HG03064 (cell line): ENCODE measurements around the gene ADCK2.
A peak's percentile ranks its signal among the peaks of the same experiment; 100 is the strongest.
"Not testable (repeated sequence)": the region's sequence is repeated elsewhere in the genome, so short reads cannot be mapped to it uniquely, and the experiment has no call there.

Experiments
- ATAC-seq: cut with Tn5 transposase; IDR thresholded peaks from one replicate; pipeline ENCODE4 v1.9.1; 2021; ENCODE audit warnings: low read depth; ENCODE audit not compliant: unreplicated experiment

Gene ADCK2

DNA sequence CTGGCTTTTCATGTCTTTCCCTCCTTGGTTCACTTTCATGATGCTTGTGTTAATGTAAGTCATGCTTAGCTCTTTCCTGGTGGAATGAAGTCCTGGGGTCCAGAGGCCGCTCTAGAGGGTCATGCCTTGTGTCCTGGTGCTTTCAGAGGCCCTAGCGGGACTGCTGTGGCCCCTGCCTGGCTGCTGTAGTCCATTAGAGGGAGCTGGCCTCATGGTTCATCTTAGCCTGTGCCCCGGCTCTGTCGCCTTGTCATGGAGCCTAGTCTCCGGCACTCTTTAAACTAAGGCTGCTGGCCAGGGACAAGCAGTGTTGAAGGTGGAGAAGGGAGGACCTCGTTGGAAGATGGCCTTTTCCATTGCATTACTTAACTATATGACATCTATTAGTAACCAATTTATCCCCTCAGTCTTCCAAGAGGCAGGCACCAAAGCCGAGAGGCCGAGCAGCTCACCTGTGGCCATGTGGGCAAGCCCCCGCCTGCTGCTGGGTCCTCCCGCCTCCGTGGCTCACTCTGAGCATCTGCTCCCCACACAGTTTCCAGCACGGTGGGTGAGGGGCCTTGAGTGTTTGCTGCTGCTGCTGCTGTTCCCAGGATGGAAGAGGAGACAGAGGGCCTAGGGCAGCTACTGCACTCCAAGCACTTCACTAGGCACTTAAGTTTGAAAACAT is 18.8 kb downstream of the ADCK2 start:
- ATAC-seq, result no peak

DNA sequence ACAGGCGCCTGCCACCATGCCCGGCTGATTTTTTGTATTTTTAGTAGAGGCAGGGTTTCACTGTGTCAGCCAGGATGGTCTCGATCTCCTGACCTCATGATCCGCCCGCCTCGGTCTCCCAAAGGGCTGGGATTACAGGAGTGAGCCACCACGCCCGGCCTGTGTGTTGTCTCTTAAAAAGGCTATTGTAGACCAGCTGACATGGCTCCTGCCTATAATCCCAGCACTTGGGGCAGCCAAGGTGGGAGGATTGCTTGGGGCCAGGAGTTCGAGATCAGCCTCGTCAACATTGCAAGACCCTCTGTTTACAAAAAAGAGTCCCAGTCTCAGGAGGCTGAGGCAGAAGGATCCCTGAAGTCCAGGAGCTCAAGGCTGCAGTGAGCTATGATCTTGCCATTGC is 21.1 kb downstream of the ADCK2 start:
- ATAC-seq, result not testable (repeated sequence)

DNA sequence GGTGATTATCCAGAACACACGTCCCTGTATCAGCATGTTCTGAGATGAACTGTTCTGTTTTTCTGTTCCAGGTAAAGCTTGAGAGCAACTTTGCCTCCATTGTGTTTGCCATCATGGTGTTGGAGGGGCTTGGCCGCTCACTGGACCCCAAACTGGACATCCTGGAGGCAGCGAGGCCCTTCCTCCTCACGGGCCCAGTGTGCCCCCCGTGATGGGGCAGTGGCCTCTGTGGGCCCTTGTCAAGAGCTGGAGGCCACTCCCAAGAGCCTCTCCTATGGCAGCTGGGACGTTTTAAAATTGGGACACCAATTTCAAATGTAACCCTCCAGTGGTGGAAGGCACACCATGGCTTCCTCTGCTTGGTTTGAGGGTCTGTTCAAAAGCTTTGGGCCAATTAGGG is 21.8 kb downstream of the ADCK2 start:
- ATAC-seq, result no peak

DNA sequence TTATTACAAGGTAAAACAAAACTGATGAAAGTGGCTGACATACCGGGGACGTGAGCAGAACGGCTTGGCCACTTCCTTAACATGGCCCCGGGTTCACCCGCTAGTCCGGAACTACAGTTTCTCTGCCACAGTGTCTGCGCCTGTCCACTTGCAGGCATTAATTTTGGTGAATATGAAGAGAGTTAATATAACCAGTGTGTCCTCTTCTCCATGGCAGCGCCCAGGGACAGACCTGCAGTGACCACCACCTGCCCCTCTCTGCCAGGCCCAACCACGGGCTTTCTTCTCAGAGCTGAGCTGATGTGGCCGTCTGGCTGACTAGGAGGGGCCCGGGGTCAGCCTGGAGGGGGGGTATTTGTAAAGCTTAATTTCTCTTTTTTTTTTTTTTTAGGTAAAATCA is 22.6 kb downstream of the ADCK2 start:
- no peak for ATAC-seq

DNA sequence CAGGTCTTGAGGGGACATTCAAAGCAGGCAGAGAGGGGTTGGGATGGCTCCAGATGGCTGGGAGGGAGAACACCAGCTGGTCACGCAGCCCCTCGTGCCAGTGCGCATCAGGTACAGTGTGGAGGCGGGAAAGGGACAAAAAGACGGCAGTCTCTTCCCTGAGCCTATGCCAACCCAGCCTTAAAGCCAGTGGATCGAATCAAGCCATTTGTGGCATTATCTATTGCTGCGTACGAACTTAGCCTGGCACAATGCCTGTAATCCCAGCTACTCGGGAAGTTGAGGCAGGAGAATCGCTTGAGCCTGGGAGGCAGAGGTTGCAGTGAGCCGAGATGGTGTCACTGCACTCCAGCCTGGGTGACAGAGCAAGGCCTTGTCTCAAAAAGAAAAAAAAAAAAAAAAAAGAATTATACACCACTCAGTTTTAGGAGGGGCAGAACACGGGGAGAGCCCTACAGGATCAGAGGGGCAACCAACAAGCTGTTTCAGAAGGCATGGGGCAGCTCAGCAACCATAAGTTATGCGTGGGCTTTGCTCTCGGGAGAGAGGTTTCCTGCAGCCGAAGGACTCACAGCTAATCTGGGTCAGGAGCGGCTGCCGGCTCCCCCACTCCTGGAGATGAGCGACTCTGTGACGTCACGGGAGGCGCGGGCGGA is 23.4 kb downstream of the ADCK2 start:
- no peak for ATAC-seq

DNA sequence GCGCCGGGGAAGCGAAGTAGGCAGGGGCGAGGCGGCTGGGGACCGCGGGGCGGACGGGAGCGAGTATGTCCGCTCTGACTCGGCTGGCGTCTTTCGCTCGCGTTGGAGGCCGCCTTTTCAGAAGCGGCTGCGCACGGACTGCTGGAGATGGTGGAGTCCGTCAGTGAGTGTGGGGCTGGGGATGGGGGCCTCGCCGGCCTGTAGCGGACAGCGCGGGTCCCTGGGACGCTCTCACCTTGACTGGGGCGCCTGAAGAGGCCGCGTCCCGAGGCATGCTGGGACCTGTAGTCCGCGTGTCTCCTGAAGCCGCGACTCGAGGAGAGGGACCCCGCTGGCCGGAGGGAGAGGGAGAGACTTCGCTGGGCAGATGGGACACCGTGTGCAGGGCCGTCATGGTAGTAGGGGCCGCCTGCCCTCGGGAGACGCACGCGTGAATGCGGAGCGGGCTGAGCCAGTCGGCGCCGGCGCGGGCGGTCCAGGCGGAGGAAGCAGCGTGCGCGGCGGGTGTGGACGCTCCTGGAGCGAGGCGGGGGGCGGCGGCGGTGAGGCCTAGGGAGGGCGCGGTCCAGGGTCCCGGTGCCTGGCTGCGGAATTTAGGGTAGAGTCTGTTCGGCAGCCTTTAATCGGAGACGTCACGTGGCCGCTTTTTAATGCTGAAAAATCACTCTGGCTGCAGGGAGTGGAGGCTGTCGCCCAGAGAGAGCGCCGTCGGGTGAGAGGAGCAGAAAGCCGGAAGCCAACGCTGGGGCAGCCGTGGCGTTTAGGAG is 24.1 kb downstream of the ADCK2 start, which contains the start of gene NDUFB2:
NDUFB2 (plus strand) TSS at position 29 of the 767 bp plus-strand sequence; CDS start at position 66, 37 bp downstream.
- ATAC-seq, result peak; percentile 96

DNA sequence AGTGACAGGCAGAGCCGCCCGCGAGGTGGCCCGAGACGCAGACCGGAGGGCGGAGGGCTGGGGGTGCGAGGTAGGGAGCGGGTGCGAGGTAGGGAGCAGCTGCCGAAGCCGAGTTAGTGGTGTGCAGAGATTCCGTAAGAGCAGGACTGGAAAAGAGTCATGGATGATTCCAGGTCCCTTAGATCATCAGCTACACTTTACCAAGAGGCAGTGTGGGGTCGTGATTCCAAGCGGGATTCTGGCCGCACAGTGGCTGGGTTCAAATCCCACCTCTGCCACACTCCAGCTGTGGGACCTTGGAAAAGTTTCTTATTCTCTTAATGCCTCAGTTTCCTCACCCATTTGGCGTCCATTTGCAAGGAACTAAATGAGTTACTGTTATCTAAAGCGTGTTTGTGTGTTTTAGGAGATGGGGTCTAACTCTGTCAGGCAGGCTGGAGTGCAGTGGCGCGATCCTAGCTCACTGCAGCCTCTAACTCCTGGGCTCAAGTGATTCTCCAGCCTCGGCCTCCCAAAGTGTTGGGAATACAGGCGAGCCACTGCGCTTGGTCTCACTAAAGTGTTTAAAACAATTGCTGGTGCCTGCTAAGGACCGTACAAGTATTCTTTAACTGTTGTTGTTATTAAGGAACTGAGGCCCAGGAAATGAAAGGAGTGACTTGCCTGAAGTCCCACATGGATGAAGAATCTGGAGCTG is 24.9 kb downstream of the ADCK2 start:
- no peak for ATAC-seq

DNA sequence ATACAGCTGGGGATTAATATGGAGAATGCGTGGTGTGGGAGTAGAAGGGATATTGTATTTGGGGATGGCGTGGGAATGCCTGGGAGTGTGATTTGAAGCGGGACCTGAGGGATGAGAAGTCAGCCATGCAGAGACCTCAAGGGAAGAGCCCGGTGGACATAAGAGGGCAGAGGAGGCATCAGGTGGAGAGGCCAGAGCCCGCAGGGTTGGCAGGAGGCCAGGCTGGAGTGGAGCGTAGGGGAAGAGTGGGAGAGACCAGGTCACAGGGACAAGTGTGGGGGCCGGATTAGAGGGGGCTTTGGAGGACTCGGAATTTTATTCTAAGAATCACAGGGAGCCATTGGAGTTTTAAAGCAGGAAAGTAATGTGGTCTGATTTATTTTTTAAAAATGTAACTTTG is 25.7 kb downstream of the ADCK2 start:
- ATAC-seq, result no peak

DNA sequence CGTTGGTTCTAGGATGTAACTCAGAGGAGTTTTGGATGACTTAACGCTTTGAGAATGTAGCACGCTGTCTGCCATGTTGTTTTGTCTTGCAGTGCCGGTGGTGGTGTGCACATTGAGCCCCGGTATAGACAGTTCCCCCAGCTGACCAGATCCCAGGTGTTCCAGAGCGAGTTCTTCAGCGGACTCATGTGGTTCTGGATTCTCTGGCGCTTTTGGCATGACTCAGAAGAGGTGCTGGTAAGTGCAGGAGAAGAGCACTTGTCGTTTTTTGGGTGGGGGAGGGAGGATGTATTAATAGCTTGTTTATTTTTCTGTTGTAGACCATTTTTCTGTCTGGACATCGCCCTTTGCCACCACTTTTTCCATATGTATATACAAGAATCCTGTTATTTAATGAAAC is 30.0 kb downstream of the ADCK2 start:
- ATAC-seq, result no peak

DNA sequence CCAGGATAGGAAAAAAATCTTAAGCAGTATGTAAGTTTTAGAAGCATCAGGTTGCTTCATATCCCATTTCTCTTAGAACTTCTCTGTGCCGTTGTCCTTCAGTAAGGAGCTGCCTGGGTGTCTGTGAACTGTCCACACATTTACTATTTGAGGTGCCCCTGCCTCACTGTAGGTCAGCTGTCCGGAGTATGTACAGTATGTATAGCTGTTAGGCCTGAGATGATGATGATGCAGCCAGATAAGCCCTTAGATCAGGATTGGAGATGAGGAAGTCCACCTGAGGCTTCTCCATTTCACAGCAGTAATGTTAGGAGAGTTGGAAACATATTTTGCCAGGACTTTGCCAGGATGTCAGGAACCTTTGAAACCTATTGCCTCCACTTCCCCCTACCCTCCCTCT is 31.5 kb downstream of the ADCK2 start:
- no peak for ATAC-seq

DNA sequence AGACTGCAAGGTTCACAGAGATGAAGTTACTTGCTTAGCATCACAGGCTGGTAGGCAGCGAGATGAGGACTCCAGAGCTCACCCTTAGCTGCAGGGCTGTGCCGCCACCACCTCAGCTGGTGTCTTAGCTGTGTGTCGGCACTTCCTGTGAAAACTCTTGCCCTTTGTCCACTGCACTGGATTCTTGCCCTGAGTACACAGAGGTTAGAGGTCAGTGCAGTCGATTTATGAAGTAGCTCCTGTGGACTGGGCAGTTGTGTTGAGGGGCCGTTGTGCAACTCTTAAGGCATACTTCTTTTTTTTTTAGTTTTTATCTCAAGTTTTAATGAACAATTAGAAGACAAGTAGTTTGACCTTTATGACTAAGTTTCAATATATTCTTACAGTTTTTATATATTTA is 34.4 kb downstream of the ADCK2 start:
- ATAC-seq, result no peak

DNA sequence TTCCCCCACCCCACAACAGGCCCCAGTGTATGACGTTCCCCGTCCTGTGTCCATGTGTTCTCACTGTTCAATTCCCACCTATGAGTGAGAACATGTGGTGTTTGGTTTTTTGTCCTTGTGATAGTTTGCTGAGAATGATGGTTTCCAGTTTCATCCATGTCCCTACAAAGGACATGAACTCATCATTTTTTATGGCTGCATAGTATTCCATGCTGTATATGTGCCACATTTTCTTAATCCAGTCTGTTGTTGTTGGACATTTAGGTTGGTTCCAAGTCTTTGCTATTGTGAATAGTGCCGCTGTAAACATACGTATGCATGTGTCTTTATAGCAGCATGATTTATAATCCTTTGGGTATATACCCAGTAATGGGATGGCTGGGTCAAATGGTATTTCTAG is 36.0 kb downstream of the ADCK2 start:
- not testable (repeated sequence) for ATAC-seq

DNA sequence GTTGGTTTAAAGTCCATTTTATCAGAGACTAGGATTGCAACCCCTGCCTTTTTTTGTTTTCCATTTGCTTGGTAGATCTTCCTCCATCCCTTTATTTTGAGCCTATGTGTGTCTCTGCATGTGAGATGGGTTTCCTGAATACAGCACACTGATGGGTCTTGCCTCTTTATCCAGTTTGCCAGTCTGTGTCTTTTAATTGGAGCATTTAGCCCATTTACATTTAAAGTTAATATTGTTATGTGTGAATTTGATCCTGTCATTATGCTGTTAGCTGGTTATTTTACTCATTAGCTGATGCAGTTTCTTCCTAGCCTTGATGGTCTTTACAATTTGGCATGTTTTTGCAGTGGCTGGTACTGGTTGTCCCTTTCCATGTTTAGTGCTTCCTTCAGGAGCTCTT is 39.6 kb downstream of the ADCK2 start:
- ATAC-seq, result not testable (repeated sequence)

DNA sequence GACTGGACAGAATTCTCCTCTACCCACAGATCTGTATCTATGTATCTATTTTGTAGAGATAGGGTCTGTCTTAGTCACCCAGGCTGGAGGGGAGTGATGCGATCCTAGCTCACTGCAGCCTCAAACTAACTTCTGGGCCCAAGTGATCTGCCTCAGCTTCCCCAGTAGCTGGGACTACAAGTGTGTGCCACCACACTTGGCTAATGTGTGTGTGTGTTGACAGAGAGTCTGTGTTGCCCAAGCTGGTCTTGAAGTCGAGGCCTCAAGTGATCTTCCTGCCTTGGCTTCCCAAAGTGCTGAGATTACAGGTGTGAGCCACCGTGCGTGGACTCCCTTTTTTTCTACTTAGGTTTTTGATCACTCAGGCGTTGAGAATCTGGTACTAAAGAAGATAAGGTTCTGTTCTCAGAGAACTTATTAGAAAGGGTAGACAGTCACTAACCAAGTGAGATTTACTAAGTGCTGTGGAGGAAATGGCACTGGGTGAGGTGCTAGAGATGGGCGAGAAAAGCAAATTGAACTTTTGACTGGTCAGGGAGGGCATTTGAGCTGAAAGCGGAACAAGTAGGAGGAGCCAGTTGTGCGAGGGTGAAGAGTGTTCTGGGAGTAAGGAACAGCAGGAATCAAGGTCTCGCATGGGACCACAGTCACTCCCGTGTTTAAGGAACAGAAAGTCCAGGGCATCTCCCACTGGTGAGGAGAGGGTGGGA is 41.7 kb downstream of the ADCK2 start:
- ATAC-seq, result no peak

DNA sequence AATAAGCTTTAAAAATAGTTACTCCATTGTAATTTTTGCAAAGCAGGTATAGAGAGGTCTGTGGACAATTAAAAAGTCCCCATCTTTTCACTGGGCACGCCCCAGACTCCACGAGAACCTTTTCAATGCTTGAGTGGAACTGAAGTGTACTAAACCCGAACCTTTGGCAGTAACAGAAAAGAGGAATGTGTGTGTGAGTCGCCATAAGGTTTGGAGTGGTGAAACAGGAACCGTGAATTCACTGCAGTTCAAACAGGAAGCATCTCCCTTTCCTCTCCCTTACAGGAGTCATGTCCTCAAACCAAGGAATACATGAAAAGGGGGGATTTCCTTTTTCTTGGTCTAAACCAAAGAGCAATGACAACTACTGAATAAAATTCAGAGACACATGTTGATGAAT is 47.0 kb downstream of the ADCK2 start:
- no peak for ATAC-seq

DNA sequence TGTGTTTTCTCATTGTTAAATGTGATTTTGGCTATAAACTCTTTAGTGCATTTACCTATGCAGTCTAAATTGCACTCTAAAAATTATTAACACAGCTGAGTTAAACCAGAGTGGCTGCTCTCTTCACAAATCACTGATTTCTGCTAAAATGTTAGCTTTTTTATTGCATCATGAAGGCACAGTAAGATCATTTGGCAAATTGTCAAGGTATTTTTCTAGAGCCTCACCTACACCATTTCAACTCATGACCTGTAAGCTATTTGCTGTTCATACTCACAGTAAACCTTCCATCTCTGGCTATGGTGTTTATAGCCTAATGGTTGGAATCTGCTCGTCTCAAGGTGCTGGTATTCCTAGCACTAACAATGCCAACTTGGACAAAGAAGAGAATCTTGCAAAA is 49.5 kb downstream of the ADCK2 start:
- ATAC-seq, result no peak

DNA sequence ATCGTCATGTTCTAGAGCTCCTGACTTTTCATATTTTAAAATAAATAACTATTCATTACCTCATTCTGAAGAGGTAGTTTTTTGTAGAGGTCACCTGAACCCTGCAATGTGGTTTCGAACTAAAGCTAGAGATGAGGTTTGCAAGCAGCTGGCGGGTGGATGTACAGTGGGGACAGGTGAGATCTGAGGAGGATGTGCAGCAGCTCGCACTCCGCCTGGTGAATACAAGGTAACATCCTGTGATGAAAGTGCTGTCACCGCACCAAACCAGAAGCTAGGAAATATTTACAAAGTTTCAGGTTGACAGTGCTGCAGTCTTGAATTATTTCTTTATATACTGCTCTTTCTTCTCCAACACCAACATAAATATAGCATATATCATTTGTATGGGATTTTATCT is 50.3 kb downstream of the ADCK2 start:
- no peak for ATAC-seq

DNA sequence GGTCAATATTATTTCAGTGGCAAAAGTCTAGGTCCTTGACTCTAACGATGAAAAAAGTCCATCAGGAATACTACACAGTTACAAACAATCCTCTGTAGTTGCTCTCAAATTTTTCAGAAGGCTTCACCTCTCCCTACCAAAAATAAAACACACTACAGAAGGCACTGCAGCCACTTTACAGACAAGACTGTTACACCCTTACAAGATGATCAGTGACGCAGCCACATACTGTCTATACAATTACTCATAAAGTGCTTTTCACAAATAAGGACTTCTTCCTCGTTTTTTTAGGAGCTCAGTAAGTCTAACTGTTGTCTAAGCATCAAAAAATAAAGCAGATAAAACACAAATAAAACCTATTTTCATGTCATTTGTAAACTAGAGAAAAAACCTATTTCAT is 50.8 kb downstream of the ADCK2 start:
- ATAC-seq, result no peak

DNA sequence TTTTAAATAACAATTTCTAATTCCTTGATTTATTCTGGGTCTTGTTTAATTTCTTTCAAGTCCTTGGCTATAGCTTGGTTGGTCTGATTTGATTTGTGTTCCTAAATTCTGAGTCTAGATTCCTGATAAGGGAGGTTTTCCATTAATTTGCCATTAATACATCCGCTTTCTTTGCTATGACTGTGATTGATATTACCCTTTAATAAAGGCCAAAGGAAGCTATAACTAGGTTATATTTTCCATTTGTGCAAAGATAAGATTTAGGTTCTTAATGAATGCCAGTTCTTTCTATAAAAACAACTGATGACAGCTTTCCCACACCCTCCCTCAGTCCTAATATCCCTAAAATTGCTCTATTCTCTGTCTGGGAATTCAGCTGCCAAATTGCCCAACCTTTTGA is 52.0 kb downstream of the ADCK2 start:
- ATAC-seq, result no peak

DNA sequence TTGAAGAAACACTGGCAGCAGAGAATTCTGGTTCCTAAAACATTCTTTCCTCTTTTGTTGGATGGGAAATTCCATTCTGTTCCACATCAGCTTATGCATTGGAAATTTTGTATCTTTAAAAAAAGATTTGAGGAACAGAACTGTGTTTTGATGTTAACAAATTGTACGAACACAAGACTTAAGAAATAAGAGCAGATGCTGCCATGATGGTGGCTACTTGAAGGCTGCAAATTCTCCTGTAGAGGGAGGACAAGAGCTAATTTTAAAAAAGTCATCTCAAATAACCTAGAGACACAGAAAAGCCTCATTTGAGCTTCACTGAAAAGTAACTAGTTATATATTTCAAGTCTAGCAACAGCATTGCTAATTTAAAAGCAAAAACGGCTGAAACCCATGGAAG is 53.5 kb downstream of the ADCK2 start:
- no peak for ATAC-seq

DNA sequence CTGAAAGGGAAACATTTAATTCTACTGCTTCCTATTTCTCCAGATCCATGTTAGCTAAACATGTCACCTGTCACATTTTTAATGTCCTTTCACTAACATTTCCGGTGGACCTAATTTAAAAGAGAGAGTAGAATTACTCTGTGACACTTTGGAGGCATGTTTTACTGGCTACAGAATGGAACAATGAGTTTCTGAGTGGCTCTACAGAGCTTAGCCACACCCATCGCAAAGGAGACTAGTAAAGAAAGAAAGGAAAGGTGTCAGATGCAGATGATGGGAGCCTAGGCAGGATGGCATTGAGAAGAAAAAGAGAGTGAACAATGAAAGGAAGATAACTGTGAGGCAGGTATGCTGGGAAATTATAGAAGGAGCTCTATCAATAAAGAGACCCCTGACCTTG is 59.7 kb downstream of the ADCK2 start:
- no peak for ATAC-seq
